H1 (cell line): ENCODE results near the gene CHCHD6.

Experiments used
- ATF3 ChIP-seq: IDR thresholded peaks from 2 replicates; pipeline ENCODE4 v1.6.1; 2011; ENCODE audit warnings: low read depth, mild to moderate bottlenecking, low read length; ENCODE audit not compliant: insufficient read depth
- CTCF ChIP-seq, 3 experiments: IDR thresholded peaks; 1 replicate in 2 of 3; 2 replicates in 1 of 3; pipeline versions ENCODE4 v1.5.1 to v1.6.1; 2011; ENCODE audit warnings: low read length in 3 of 3, mild to moderate bottlenecking in 3 of 3, inconsistent platforms in 2 of 3, low read depth in 1 of 3, moderate library complexity in 1 of 3; ENCODE audit not compliant: insufficient read depth in 1 of 3; ENCODE audit errors: control extremely low read depth in 1 of 3
- EP300 ChIP-seq, 2 experiments: IDR thresholded peaks; 1 replicate in 1 of 2; 2 replicates in 1 of 2; pipeline ENCODE4 v1.6.1; 2011 to 2012; ENCODE audit warnings: low read depth in 2 of 2, low read length in 2 of 2, mild to moderate bottlenecking in 2 of 2, borderline replicate concordance in 1 of 2, inconsistent platforms in 1 of 2, moderate library complexity in 1 of 2
- EZH2 ChIP-seq: fragments of 200-600 bp; sonication (generic); IDR thresholded peaks from 2 replicates; pipeline ENCODE4 v1.7.1; 2012; ENCODE audit warnings: low read depth, mild to moderate bottlenecking, moderate library complexity, low read length, inconsistent platforms; ENCODE audit not compliant: severe bottlenecking
- KDM1A ChIP-seq: fragments of 200-600, 300-600 bp; sonication (generic); IDR thresholded peaks from 2 replicates; pipeline ENCODE4 v1.7.1; 2016; ENCODE audit warnings: mild to moderate bottlenecking, low read length, borderline replicate concordance
- MAFK ChIP-seq: IDR thresholded peaks from 2 replicates; pipeline ENCODE4 v1.6.1; 2012; ENCODE audit warnings: low read depth, mild to moderate bottlenecking, improper control_type of control experiment, low read length
- MAX ChIP-seq: IDR thresholded peaks from 2 replicates; pipeline ENCODE4 v1.6.1; 2012; ENCODE audit warnings: inconsistent platforms
- POLR2A ChIP-seq, 2 experiments: IDR thresholded peaks; 1 replicate in 1 of 2; 2 replicates in 1 of 2; pipeline ENCODE4 v1.6.1; 2011; ENCODE audit warnings: low read depth in 2 of 2, low read length in 2 of 2, mild to moderate bottlenecking in 2 of 2; ENCODE audit errors: control extremely low read depth in 1 of 2
- POLR2AphosphoS5 ChIP-seq: IDR thresholded peaks from 2 replicates; pipeline ENCODE4 v1.6.1; 2011; ENCODE audit warnings: low read depth, low read length
- TAF1 ChIP-seq: IDR thresholded peaks from 2 replicates; pipeline ENCODE4 v1.6.1; 2011; ENCODE audit warnings: mild to moderate bottlenecking, low read depth, low read length
- USF2 ChIP-seq: IDR thresholded peaks from 2 replicates; pipeline ENCODE4 v1.6.1; 2011; ENCODE audit warnings: low read length, improper control_type of control experiment

GRCh38 chr3:126952983-126953660 lies 249.1 kb downstream of the CHCHD6 start:
- no peak for TF ChIP-seq EZH2
- TF ChIP-seq POLR2A (IDR thresholded peaks at IDR 0.05; ENCODE audit: control extremely low read depth in 1 of 2, low read depth in 2 of 2, low read length in 2 of 2), result no peak
- TF ChIP-seq CTCF (IDR thresholded peaks at IDR 0.05; ENCODE audit: control extremely low read depth in 1 of 3, insufficient read depth in 1 of 3, low read depth in 1 of 3, low read length in 3 of 3), result no peak
- TF ChIP-seq POLR2AphosphoS5, result no peak
- TF ChIP-seq ATF3, result no peak
- no peak for TF ChIP-seq EP300 (IDR thresholded peaks at IDR 0.05; ENCODE audit: borderline replicate concordance in 1 of 2, low read depth in 2 of 2, low read length in 2 of 2)
- no peak for TF ChIP-seq MAFK
- no peak for TF ChIP-seq USF2
- TF ChIP-seq MAX, result no peak
- no peak for TF ChIP-seq TAF1
- no peak for TF ChIP-seq KDM1A
